Panc1 (cell line): Measurements from ENCODE around the gene RAB12. TPM values are rescaled to one million over a fixed set of nuclear protein-coding genes. Genes with fewer than 3 reads are reported as not detected.

Experiments
- ATAC-seq: fragments of 200-7000 bp; cut with Tn5 transposase; 2 replicates; pipeline ENCODE4 v1.9.1; 2020; ENCODE audit warnings: mild to moderate bottlenecking, moderate library complexity
- BruUV-seq: library from RNA; stranded (reverse); fragments of 400-500 nt; replicated peaks from 2 replicates; lab custom pipeline; 2021; lab: Mats Ljungman, UMichigan
- CTCF ChIA-PET: fragments of 300-600 bp; sonication (Branson Sonifier 250); formaldehyde crosslinking; loops from one replicate; lab custom pipeline; 2022; ENCODE audit warnings: antibody characterized with exemption; lab: Charles Lee
- POLR2A ChIA-PET: fragments of 300-600 bp; sonication (Branson Sonifier 250); formaldehyde crosslinking; loops from one replicate; lab custom pipeline; 2022; ENCODE audit warnings: antibody characterized with exemption; lab: Charles Lee
- DNase-seq: peaks from one replicate; pipeline ENCODE4 v3.0.0-alpha.2; 2010; ENCODE audit warnings: low read depth, low spot score
- H3K27ac ChIP-seq: 2 replicates; pipeline ENCODE4 v1.5.1; 2011; ENCODE audit warnings: mild to moderate bottlenecking, low read length, inconsistent platforms
- H3K27me3 ChIP-seq: fragments of 200-500 bp; sonication (Bioruptor generic); 2 replicates; pipeline ENCODE4 v1.6.0; 2014; ENCODE audit warnings: low read length, inconsistent platforms; ENCODE audit not compliant: control insufficient read depth, insufficient read depth
- H3K36me3 ChIP-seq: fragments of 200-500 bp; sonication (Bioruptor generic); 2 replicates; pipeline ENCODE4 v1.5.1; 2014; ENCODE audit warnings: inconsistent platforms, mild to moderate bottlenecking, low read length, moderate library complexity; ENCODE audit not compliant: control insufficient read depth, insufficient read depth
- H3K4me1 ChIP-seq: 2 replicates; pipeline ENCODE4 v1.5.1; 2011; ENCODE audit warnings: inconsistent platforms, mild to moderate bottlenecking, low read length, moderate library complexity; ENCODE audit not compliant: control insufficient read depth, insufficient read depth
- H3K4me3 ChIP-seq, 2 experiments: 2 replicates each; pipeline ENCODE4 v1.5.1; 2011 to 2012; ENCODE audit warnings: low read depth in 2 of 2, low read length in 2 of 2, mild to moderate bottlenecking in 2 of 2, inconsistent platforms in 1 of 2, moderate library complexity in 1 of 2
- H3K9me3 ChIP-seq: fragments of 200-500 bp; sonication (Bioruptor generic); 2 replicates; pipeline ENCODE4 v1.5.1; 2014; ENCODE audit warnings: low read depth, mild to moderate bottlenecking, inconsistent platforms, low read length, moderate library complexity; ENCODE audit not compliant: control insufficient read depth, insufficient read depth
- POLR2AphosphoS5 ChIP-seq: IDR thresholded peaks from 2 replicates; pipeline ENCODE4 v1.6.1; 2012; ENCODE audit warnings: mild to moderate bottlenecking, low read depth, low read length, moderate library complexity
- SIN3A ChIP-seq: IDR thresholded peaks from 2 replicates; pipeline ENCODE4 v1.6.1; 2012; ENCODE audit warnings: low read depth, mild to moderate bottlenecking, low read length, moderate library complexity, borderline replicate concordance; ENCODE audit not compliant: insufficient read depth
- TCF7L2 ChIP-seq: IDR thresholded peaks from 2 replicates; pipeline ENCODE4 v1.6.1; 2011; ENCODE audit warnings: mild to moderate bottlenecking, low read depth, low read length, inconsistent platforms
- in situ Hi-C: cut with HindIII; loops from 2 replicates; pipeline ENCODE4 v1.10.0; 2016; ENCODE audit warnings: low sequenced_read_pairs, low pct_unique_long_range_greater_than_20kb
- intact Hi-C: fragments of 100-400 bp; cut with micrococcal nuclease; formaldehyde crosslinking; loops from one replicate; pipeline ENCODE4 v1.10.0; 2022; ENCODE audit not compliant: unreplicated experiment
- total RNA-seq: library from RNA; stranded (reverse); gene quantifications from one replicate; pipeline ENCODE4 v1.2.1, GENCODE V29; 2021; ENCODE audit not compliant: unreplicated experiment
- TF ChIP-seq, protein P1 (sequence below), 2 experiments: IDR thresholded peaks; 2 replicates each; pipeline ENCODE4 v1.6.1; 2011 to 2012; ENCODE audit warnings: low read depth in 2 of 2, control low read depth in 1 of 2, low read length in 1 of 2, mild to moderate bottlenecking in 1 of 2, moderate library complexity in 1 of 2; ENCODE audit not compliant: insufficient read depth in 1 of 2
- TF ChIP-seq, protein P2 (sequence below): fragments of 450-650 bp; IDR thresholded peaks from 2 replicates; pipeline ENCODE4 v1.5.1; 2017; ENCODE audit warnings: mild to moderate bottlenecking

The RAB12 gene
- total RNA-seq, 1 experiment from 2014 or later = 35.7 TPM

DNA sequence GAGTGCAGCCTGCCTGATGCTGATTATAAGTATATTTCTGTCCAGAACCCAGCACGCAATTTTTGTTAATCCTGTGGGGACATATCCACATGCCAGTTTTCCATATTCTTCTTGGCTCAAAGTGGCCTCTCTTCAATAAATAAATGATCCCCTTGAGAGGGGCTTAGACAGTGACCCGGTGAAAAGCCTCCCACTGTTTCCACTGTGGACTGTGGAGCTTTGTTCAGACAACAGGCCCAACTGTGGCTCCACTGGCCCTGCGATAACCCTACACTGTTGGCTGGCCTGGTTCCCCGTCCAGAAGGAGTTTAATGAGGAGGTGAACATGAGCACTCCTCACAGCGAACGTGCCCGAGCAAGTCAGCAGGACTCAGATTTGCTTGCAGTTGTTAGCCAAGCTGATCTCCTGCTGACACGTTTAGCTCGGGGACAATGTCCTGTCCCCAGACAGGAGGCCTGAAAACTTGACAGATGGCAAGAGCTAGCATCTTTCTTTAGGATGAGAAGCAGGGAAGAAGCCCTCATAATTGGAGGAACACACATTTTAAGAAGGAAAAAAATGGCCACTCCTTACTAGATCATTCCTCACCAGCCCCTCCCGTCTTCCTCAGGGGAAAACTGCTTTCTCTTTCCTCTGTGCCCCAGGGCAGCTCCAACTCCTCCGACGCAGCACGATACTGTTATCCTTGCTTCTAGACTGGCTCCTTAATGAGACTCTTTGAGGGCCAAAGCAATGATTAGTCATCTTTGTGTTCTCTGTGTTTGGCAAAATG, 76.1 kb downstream of the RAB12 start:
- in situ Hi-C loops = no loop called here
- no peak; the same call in 1 of the 2 replicates for ATAC-seq

DNA sequence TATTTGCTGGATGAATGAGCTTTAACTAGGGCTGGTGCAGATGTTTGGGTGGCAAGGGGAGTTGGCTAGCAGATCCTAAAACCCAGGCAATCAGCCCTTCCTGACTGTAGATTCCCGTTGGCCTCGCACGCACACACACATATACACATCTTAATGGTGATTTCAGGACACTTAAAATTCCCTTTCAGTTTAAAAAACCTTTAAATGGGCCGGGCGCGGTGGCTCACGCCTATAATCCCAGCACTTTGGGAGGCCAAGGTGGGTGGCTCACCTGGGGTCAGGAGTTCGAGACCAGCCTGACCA, 76.6 kb downstream of the RAB12 start:
- H3K36me3 ChIP-seq = no peaks in the 10 kb centered on the region

More for the DNA sequence above, 76.1 kb downstream of the RAB12 start:
- H3K36me3 ChIP-seq = no peaks in the 10 kb centered on the region
- H3K27me3 ChIP-seq = no peaks in the 10 kb centered on the region
- intact Hi-C loops = no loop called here
- TF ChIP-seq, protein P1, sequence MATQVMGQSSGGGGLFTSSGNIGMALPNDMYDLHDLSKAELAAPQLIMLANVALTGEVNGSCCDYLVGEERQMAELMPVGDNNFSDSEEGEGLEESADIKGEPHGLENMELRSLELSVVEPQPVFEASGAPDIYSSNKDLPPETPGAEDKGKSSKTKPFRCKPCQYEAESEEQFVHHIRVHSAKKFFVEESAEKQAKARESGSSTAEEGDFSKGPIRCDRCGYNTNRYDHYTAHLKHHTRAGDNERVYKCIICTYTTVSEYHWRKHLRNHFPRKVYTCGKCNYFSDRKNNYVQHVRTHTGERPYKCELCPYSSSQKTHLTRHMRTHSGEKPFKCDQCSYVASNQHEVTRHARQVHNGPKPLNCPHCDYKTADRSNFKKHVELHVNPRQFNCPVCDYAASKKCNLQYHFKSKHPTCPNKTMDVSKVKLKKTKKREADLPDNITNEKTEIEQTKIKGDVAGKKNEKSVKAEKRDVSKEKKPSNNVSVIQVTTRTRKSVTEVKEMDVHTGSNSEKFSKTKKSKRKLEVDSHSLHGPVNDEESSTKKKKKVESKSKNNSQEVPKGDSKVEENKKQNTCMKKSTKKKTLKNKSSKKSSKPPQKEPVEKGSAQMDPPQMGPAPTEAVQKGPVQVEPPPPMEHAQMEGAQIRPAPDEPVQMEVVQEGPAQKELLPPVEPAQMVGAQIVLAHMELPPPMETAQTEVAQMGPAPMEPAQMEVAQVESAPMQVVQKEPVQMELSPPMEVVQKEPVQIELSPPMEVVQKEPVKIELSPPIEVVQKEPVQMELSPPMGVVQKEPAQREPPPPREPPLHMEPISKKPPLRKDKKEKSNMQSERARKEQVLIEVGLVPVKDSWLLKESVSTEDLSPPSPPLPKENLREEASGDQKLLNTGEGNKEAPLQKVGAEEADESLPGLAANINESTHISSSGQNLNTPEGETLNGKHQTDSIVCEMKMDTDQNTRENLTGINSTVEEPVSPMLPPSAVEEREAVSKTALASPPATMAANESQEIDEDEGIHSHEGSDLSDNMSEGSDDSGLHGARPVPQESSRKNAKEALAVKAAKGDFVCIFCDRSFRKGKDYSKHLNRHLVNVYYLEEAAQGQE (IDR thresholded peaks at IDR 0.05; ENCODE audit: insufficient read depth in 1 of 2, low read depth in 2 of 2, low read length in 1 of 2) = no peak
- TF ChIP-seq, protein P2, sequence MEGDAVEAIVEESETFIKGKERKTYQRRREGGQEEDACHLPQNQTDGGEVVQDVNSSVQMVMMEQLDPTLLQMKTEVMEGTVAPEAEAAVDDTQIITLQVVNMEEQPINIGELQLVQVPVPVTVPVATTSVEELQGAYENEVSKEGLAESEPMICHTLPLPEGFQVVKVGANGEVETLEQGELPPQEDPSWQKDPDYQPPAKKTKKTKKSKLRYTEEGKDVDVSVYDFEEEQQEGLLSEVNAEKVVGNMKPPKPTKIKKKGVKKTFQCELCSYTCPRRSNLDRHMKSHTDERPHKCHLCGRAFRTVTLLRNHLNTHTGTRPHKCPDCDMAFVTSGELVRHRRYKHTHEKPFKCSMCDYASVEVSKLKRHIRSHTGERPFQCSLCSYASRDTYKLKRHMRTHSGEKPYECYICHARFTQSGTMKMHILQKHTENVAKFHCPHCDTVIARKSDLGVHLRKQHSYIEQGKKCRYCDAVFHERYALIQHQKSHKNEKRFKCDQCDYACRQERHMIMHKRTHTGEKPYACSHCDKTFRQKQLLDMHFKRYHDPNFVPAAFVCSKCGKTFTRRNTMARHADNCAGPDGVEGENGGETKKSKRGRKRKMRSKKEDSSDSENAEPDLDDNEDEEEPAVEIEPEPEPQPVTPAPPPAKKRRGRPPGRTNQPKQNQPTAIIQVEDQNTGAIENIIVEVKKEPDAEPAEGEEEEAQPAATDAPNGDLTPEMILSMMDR = no peak
- TF ChIP-seq POLR2AphosphoS5 = no peak
- TF ChIP-seq TCF7L2 = no peak
- no peak for TF ChIP-seq SIN3A
- H3K9me3 ChIP-seq = no peaks in the 10 kb centered on the region
- no peaks in the 10 kb centered on the region for H3K4me1 ChIP-seq
- CTCF ChIA-PET = no interaction called here
- no peak for DNase-seq
- H3K4me3 ChIP-seq = no peak overlapping the region
- no peak overlapping the region for H3K27ac ChIP-seq
- POLR2A ChIA-PET = no interaction called here
- no TSS peak for BruUV-seq

More for the DNA sequence above, 76.6 kb downstream of the RAB12 start:
- H3K9me3 ChIP-seq = no peaks in the 10 kb centered on the region
- intact Hi-C loops (no loop called here), in situ Hi-C loops (no loop called here)
- CTCF ChIA-PET = no interaction called here
- H3K4me3 ChIP-seq = no peak overlapping the region
- ATAC-seq (no peak), DNase-seq (no peak)
- TF ChIP-seq SIN3A (no peak), POLR2AphosphoS5 (no peak)
- TF ChIP-seq, protein P1 (IDR thresholded peaks at IDR 0.05; ENCODE audit: insufficient read depth in 1 of 2, low read depth in 2 of 2, low read length in 1 of 2) = no peak
- H3K27me3 ChIP-seq = no peaks in the 10 kb centered on the region
- H3K27ac ChIP-seq = no peak overlapping the region
- POLR2A ChIA-PET = no interaction called here
- BruUV-seq = no TSS peak
- H3K4me1 ChIP-seq = no peaks in the 10 kb centered on the region
